Measurements from ENCODE around the gene CPA2.

GRCh38 chr7:130279286-130279685, 12.6 kb downstream of the CPA2 start:
- TF ChIP-seq CTCF (IDR thresholded peaks at IDR 0.05; ENCODE audit: insufficient read depth, low read length, poor library complexity, severe bottlenecking), result no peak
- no peak for TF ChIP-seq EZH2phosphoT487 (conservative IDR thresholded peaks at IDR 0.05; ENCODE audit: low read length)
